ENCODE data around the gene TMEM184A. TPM values are rescaled to one million over a fixed set of nuclear protein-coding genes. Genes with fewer than 3 reads are reported as not detected.

Gene TMEM184A
- total and polyA plus RNA-seq, 2 of the 4 experiments (the other 2 are of a cell fraction), result 0.36 to 1.9 TPM

DNA sequence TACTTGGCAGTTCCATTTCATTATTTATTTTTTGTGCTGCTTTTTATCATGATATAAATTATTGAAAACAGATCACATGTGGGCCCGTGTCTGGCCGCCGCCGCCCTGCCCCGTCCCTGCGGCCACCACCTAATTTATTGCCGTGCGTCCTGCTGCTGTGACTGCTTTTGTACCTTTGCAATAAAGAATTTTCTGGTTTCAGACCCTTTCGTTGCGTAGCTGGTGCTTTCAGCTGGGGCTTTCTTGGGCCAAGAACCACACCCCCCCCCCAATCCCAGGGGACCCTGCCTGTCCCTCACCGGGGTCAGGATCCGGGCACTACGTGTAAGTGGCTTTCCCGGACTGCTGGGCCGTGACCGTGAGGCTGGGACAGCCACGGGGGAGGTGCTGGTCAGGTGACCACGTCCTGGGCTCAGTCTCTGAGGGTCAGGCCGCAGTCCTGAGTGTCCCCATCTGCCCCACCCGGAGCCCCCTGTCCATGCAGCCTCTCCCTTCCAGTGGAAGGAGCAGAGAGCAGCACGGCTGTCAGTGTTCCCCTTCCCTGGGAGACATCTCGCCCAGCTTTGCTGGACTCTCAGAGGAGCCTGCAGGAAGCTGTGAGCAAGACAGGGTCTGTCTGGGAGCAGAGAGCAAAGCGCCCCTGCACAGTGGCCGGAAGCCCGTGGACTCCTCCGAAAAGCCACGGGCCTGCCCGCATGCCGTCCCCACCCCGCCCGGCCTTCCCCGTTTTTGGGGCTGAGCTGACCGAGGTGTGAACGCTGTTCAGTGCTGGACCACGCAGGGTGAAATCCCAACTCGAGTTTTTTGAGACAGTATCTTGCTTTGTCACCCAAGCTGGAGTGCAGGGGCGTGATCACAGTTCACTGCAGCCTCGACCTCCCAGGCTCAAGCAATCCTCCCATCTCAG is 12.9 kb downstream of the TMEM184A start:
- Histone ChIP-seq H3K79me1 (ENCODE audit: low read depth in 1 of 2, low read length in 2 of 2) (peaks cover 0 to 38% of the 10 kb centered on the region in 2 experiments; a peak in 3 of 4 replicates), H3K14ac (replicated peaks; ENCODE audit: low read depth, low read length) (no peak overlapping the region), H3K27me3 (ENCODE audit: control insufficient read depth, insufficient read depth, low read length) (no peaks in the 10 kb centered on the region), H4K20me1 (ENCODE audit: insufficient read depth, low read length) (peaks cover 19% of the 10 kb centered on the region), H3K56ac (ENCODE audit: extremely low read depth, insufficient read depth, low read length) (no peak overlapping the region), H3K9me1 (ENCODE audit: insufficient read depth, low read length) (peaks cover 4% of the 10 kb centered on the region; the same call in 1 of the 2 replicates), H3K18ac (ENCODE audit: low read depth, low read length) (no peak overlapping the region), H3K4me3 (ENCODE audit: insufficient read depth, low read depth, low read length) (no peak overlapping the region), H3K9ac (ENCODE audit: low read depth, low read length) (no peak overlapping the region), H4K5ac (ENCODE audit: low read depth, low read length) (no peak overlapping the region), H3K27ac (ENCODE audit: insufficient read depth, low read length) (no peak overlapping the region), H2BK20ac (ENCODE audit: low read depth, low read length) (no peak overlapping the region), H3K4me2 (ENCODE audit: low read depth, low read length) (no peak overlapping the region), H3K4ac (ENCODE audit: low read depth, low read length) (no peak overlapping the region), H3K9me3 (ENCODE audit: control insufficient read depth, insufficient read depth, low read length) (no peaks in the 10 kb centered on the region), H3K23ac (ENCODE audit: low read depth, low read length) (no peak overlapping the region), H4K91ac (ENCODE audit: insufficient read depth, low read depth, low read length) (no peak overlapping the region), H3K4me1 (ENCODE audit: control insufficient read depth, insufficient read depth, low read length) (peaks cover 7% of the 10 kb centered on the region), H2AK9ac (replicated peaks; ENCODE audit: low read depth, low read length, poor library complexity) (peak overlapping the region; percentile 5), H2AK5ac (ENCODE audit: low read depth, low read length) (no peak overlapping the region), H3K36me3 (ENCODE audit: control insufficient read depth, insufficient read depth, low read length) (peaks cover 48% of the 10 kb centered on the region), H2AFZ (replicated peaks; ENCODE audit: low read length, poor library complexity) (no peak overlapping the region), H4K8ac (ENCODE audit: low read depth in 2 of 2, low read length in 2 of 2) (no peak overlapping the region), H2BK5ac (ENCODE audit: low read depth, low read length, poor library complexity, severe bottlenecking) (no peak overlapping the region), H2BK15ac (ENCODE audit: low read depth, low read length) (no peak overlapping the region), H2BK120ac (ENCODE audit: low read depth, low read length) (no peak overlapping the region)
- in situ Hi-C loops (cut with MboI; ENCODE audit: low sequenced_read_pairs), result no loop called here
- DNase-seq, result no peak
- intact Hi-C loops (cut with micrococcal nuclease), result no loop called here
- WGBS, 2 experiments (ENCODE audit: extremely low coverage in 2 of 2, insufficient read length in 1 of 2), result 90% methylated on average over 13 of the region's 38 CpGs; no CpG with 5 or more reads in 1 of the 2 experiments
- dilution Hi-C loops (cut with HindIII; ENCODE audit: low sequenced_read_pairs, unreplicated experiment), result no loop called here
- ATAC-seq (ENCODE audit: low read depth), result no peak
- POLR2A ChIA-PET (ENCODE audit: unreplicated experiment), result no interaction called here
- TF ChIP-seq POLR2A (IDR thresholded peaks at IDR 0.05; ENCODE audit: low read depth, low read length) (peak; percentile 52; the same call in 1 of the 2 replicates), MXI1 (IDR thresholded peaks at IDR 0.05; ENCODE audit: borderline replicate concordance, low read depth, low read length) (no peak), SMC3 (IDR thresholded peaks at IDR 0.05; ENCODE audit: low read depth, low read length) (no peak)
- no TSS peak for BruUV-seq (replicated peaks)
- CTCF ChIA-PET, result no interaction called here
